NCI-H128 (cell line): ENCODE results near the gene GRIP2.

Experiments
- DNase-seq: peaks from one replicate; lab custom pipeline; 2025; ENCODE audit not compliant: unreplicated experiment; lab: John Stamatoyannopoulos, UW

Gene GRIP2

GRCh38 chr3:14439501-14440167 is 100.5 kb downstream of the GRIP2 start:
- peak; percentile 56 for DNase-seq
